HG03103 (cell line): ENCODE measurements around the gene PLEKHG4B.

Experiments
- ATAC-seq: cut with Tn5 transposase; IDR thresholded peaks from one replicate; pipeline ENCODE4 v1.9.1; 2021; ENCODE audit warnings: low read depth; ENCODE audit not compliant: unreplicated experiment

The PLEKHG4B gene

DNA sequence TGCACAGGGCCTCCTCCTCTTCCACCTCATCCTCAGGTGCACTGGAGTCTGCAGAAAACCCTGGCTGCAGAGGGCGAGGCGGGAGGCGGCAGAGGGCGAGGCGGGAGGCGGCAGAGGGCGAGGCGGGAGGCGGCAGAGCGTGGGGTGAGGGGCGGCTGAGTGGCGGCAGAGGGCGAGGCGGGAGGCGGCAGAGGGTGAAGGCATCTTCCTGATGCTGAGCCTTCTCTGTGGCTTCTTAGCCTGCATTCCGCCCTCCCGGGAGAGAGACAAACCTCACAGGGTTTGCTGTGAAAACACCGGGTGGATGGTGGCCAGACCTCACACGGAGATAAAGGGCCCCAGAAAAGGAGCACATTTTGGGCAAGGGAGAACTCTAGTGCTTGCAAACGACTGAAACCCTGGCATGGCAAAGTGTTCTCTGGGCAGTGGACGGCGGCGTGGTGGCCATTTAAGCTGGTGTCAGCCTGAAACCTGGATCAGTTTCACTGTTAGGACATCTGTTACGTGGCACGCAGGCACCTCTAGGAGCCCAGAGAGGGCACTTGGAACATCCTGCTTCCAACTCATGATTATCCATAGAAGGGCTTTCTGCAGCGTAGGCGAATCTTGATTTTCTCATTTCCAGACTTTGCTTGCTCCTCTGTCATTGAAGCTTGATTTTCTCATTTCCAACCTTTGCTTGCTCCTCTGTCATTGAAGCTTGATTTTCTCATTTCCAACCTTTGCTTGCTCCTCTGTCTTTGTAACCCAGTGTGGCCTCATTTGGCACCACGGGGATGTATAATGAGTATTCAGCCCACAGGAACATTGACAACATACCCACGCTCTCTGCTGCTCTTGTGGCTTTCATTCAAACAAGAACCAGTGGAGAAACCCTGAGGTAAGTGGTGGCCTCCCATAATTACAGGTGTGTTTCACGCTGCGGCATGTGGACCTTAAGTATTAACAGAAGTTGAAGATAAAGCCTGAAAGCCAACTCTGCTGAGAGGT, 16.3 kb upstream of the PLEKHG4B start:
- ATAC-seq, result no peak

DNA sequence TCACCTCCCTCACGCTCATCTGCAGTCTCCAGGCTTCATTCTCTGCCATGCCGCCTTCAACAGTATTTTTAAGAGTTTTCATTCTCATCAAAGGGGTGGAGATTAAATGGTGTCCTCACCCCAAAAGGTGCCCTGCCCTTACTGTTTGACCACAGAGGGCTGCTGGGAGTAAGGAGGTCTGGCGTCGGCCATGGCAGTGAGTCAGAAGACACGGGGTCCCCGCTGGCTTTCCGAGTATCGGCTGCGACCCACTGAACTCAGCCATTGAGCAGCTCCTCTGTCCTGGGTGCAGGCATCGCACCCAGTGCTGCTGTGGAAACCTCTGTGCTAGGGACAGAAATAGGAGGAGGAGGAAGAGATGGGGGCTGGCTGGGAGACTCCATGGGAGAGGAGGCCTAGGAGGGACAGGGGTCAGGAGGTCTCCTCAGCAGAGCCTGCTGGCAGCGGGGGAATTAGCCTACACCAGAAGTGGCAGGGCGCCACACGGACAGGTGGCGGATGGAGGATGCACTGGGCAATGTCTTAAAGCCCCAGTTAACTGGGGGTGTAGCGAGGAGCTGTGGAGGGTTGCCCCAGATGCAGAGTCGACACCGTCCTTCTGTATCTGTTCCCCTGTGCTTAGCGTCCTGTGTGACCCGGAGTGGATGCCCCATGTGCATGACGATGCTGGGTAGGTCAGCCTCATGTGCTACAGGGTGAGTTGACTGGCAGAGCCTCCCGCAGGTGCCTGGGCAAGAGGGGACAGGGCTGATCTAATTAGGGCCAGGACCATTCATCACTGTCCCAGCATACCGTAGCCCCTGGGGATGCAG, 15.4 kb upstream of the PLEKHG4B start:
- ATAC-seq, result no peak

DNA sequence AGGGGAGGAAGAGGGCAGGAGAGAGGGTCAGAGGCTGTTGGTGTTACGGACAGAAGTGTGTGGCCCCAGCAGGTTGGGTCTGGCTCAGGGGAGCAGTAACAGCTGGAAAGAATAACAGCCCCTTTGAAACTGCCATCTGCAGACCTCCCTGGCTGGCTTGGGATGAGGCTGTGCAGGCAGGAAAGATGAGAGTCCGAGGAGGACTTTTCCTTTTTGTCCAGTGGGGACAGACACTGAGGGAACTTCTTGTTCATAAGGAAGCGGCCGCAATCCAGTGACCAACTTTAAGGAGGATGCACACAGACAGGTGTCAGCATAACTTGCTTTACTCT, 14.8 kb upstream of the PLEKHG4B start:
- ATAC-seq, result no peak

DNA sequence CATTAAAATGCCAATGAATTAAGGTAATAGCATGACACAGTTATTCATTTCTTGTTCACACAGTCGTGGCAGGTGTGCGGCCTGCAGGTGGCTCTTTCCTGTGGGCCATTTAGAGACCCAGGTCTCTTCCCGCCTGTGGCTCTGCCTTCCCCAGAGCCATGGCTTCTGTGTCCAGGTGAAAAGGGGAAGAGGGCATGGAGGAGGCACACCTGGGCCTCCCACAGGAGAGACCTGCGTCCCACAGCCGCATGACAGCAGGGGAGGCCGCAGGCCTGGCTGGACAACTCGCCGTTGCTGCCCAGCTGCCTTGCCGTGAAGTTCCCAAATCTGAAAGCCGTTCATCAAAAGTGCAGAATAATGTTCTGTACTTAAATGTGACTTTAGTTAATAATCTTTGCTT, 14.4 kb upstream of the PLEKHG4B start:
- no peak for ATAC-seq

DNA sequence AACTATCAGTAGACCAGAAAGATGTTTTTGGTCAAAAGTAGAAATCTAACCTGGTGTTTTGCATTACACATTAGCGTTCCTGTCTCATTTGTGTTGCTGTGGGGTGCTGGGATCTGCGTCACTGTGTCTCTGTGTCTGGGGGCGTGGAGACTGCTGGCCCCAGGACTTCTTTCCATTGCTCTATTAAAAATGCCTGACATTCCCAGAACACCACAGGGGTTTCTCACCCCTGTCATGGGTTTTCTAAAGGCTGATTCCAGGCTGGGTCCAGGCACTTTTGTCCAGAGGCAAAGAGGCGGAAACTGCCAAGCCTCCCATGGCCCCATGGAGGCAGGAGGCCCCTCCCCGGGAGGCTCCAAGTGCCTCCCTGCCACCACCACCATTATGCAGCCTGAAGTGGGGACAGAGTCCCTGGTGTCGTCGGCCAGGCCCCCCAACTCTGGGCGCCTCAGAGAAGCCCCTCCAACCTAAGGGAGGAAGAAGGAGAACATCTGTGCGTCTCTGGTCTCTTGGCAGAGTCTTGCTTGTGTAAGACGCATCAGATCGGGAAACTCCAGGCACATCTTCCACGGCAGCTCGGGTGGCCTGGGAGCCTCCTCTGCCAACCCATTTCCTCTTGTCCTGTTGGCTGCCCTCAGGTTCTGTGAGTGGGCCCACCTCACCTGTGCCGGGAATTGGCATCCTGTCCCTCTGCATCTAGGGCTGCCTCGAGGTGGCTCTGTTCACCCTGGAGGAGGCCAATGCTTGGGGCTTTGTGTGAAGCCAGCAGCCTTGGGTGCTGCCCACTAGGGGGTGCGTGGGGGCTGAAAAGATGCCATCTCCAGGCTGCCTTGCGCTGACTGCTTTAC, 13.8 kb upstream of the PLEKHG4B start:
- ATAC-seq, result no peak

DNA sequence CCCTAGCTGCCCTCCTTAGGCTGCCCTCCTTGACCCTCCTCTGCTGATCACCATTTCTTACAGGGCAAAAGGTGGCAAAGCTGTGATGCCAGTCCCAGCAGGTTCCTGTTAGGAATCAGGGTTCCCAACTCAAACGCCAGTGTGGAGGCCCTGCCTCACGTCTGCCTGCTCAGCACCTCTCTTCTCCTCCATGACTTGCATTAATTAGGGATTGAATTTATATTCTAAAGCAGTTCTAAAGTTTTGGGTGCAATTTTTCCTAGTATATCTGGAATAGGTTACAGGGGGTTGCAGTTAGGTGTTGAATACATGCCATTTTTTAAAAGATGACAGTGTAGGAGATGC, 13.2 kb upstream of the PLEKHG4B start:
- ATAC-seq, result no peak

DNA sequence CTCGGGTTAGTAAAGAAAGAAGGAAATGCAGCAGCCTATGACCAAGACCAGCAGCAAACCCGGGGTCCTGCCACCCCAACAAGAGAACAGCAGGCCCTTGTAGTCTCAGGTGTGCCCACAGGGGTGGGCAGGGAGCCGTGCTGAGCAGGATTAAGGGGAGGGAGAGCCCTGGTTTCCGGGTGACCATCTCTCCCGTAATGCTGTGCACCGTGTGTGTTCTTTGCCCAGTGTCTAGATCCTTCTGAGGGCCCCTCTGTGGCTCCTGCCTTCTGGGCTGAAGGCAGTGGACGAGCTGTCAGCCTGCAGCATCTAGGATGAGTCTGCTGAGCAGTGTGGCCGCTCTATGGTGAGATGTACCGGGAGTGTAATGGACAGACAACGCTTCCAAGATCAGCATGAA, 12.7 kb upstream of the PLEKHG4B start:
- no peak for ATAC-seq

DNA sequence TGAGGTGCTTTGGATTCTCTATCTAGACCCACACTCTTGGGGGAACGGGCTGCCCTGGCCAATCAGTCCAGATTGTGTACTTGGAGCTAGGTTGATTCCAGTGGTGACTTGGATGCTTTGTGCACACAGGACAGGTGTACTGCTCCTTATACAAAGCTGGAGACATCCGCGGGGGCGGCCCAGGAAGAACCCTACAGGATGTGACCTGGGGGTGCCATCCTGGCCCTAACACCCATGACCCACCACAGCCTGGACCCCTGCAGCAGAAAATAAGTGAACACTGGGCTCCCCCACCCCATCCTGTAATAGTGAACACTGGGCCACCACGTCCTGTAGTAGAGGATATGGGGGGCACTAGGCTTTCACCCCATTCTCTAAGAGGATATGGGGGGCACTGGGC, 12.1 kb upstream of the PLEKHG4B start:
- no peak for ATAC-seq

DNA sequence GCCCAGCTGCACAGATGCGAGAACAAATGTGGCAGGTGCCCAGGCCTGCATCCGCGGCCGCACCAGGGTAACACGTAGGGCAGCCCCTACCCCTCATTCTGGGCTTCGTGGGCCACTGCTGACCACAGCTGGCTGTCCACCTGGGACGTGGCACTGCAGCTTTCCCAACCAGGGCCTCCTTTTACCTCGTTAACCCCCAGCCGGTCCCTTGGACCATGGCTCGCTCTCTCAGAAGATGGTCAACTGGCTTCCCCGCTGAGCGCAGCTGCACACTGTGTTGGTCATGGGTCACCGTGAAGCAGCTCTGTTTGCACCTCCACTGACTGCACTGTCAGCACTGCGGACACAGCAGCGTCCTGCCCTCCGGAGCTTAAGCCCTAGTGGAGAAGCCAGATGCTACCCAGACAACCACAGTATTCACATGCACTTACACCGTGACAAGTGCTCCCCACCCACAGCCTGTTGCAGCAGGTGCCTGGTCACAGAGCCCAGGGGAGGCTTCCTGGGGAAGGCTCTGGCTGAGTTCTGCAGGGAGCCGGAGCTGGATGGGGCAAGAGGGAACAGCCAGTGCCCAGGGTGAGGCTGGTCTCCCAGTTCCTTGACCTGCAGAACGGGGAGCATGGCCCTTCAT, 10.5 kb upstream of the PLEKHG4B start:
- no peak for ATAC-seq

DNA sequence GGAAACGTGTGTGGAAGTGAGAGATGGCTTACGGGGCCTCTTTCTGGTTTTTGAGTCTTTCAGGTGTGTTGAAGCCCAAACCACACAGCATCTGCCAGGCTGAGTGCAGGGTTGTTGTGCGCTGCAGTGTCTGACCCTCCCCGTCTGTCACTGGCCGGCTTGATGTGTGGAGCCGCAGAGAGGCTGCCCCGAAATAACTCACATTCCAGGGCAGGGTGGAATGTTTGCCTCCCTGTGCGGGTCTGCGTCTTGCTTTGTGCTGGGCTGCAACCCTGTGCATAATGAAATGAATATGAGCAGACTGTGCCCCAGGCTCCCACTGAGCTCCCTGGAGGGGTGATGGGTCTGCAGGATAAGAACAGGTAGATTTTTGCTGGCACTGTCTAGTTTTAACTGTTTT, 9.9 kb upstream of the PLEKHG4B start:
- ATAC-seq, result no peak

DNA sequence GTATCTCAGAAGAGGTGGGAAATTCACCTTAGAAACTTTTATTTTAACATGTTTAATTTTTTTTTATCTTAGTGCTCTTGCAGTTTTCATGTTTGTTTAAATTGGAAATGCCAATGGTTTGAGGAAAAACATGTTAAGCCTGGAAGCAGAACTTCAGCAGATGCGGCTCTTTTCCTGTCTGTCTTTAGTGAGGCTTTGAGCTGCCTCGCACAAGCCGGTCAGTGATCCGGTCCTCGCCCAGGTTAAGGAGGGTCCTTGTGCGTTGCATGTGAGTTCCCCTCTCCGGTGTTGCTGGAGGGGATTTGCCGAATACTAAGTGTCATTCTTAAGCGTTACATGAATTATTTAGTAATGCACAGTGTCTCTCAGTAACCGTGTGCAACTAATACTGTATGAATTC, 9.4 kb upstream of the PLEKHG4B start:
- no peak for ATAC-seq

DNA sequence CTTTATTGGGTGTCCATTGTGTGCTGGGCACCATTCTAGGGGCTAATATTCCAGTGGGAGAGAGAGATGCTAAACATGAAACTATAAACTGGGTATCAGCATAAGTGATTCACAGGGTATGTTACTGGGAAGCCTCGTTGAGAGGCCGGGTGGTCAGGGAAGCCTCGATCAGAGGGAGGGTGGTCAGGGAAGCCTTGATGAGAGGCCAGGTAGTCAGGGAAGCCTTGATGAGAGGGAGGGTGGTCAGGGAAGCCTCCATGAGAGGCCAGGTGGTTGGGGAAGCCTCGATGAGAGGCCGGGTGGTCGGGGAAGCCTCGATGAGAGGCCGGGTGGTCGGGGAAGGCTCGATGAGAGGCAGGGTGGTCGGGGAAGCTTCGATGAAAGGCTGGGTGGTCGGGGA, 8.9 kb upstream of the PLEKHG4B start:
- ATAC-seq, result no peak

DNA sequence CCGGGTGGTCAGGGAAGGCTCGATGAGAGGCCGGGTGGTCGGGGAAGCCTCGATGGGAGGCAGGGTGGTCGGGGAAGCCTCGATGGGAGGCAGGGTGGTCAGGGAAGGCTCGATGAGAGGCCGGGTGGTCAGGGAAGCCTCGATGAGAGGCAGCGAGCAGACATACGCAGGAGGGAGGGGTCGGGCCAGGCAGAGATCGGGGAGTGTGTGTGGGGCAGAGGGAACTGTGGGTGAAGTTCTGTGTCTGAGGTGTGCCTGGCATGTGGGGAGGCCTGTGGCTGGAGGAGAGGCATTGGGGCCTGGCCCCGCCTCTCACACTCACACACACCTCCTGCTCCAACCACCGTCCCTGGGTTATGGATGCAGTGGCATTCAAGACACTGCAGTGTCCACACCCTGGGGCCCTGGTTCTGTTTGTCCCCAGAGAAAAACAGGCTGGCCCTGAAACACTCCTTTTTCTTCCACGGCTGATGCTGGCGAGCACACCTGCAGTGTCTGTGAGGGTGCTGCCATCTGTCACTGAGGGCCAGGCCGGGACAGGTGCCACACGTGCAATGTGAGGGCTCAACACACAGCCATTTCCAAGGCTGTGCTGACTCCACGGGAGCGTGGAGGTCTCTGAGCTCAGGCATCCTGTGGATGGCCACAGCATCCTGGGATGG, 6.5 kb upstream of the PLEKHG4B start:
- ATAC-seq, result no peak

DNA sequence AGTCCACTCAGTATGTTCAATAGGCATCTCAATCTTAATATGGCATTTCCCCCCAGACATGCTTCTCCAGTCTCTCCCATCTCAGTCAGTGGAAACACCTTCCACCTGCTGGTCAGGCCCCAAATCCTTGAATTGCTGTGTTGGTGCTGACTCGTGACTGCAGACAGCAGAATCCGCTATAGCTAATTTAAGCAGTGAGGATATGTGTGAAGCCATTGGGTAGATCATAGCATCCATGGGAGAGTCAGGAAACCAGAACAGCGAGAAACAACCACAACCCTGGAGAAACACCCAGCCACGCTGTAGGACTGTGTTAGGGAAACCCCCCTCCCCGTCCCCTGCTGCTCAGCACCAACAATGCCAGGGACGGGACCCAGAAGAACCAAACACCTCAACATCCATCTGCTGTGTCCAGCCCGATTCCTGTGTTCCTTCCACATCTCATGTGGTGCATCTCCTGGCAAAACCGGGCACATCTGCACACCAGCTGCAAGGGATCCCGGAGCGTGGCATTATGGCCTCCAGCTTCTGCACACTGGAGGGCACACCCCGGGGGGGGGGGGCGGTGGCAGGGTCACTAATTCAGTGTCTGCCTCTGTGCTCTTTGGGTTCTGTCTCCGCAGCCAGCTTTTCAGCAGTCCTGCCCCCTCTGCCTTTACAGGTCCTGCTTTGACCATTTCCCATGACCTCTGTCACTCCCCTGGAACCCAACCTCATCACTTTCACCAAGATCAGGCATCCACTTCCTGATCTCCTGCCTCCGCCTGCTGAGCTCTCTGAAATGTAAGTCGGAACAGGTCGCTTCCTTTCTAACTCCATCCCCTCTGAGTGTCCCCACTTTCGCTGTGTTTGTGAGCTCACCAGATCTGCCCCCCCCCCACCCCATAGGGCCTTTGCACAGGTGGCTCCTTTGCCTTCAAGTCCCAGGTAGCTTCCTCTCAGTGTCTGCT, 2.4 kb upstream of the PLEKHG4B start:
- no peak for ATAC-seq

DNA sequence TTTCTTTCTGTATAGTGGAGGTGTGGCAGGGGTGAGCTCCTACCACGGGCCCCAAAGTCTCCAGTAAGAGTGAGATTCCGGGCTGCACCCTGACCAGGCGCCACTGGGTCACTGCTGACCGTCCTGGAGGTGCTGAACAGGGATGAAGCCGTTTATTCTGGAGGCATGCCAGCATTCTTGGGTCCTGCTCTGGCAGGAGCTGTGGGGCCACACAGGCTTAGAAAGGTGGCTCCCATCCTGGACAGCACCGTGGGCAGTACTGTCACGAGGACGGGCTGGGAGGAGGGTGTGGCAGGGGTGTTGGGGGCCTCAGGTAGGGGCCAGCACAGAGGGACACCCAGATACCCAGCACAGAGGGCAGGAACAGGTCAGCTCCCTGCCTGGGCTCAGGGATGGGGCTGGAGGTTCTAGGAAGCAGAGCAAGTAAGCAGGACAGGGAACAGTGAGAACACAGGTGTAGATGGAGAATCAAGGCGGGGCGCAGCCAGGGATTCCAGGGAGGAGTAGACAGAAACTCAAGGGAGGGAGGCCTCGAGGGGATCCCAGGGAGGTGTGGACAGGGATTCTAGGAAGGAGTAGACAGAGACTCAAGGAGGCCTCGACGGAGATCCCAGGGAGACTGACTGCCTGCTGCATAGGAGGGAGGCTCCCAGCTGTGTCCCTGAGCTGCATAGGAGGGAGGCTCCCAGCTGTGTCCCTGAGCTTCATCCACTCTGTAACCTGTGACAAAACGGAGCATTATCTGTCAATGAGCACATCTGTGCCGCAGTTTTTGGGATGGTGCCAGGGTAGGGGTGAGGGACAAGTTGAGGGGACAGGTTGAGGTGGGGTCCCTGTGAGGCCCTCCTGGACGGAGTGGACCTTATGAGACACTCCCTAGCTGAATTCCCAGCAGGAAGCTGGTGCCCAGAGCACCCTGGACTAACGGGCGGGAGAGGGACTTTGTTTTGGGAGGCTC, 1.1 kb upstream of the PLEKHG4B start:
- no peak for ATAC-seq

DNA sequence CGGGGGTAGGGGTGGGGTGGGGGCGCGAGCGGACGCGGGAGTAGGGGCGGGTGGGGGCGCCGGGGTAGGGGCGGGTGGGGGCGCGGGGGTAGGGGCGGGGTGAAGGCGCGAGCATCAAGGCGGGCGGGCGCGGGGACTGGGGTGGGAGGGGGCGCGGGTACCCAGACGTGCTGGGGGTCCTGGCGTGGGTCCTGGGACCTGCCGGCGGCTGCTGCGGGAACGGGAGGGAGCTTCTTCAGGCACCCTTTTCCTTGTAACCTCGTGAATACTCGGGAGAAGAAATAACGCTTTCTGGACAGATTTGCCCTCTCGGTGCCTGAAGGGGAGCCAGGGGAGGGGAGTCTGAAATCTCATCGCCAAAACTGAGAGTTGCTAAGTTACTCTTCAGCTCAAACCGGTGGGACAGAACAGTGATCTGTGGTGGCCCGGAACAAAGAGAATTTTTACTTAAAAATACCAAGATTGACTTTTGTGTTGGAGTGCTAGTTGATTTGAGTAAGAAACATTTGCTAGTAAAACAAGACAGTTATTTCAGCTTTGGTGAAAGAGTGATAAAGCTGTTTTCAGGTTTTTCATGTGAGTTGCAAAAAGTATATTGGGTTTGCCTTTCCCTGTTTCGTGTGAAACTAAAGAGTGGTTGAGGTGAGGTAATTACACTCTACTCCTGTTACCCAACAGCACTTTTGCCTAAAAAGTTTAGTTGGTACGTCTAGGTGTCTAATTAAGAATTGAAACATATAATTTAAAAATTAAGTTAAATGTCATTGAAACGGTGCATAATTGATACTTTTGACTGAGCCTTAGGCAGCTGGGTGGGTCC, 643 bp downstream of the PLEKHG4B start:
- no peak for ATAC-seq
